SJCRH30 (cell line): ENCODE data around the gene IQCE. TPM values are rescaled to one million over a fixed set of nuclear protein-coding genes. Genes with fewer than 3 reads are reported as not detected.

Experiments used
- DNase-seq, 2 experiments: peaks; one replicate each; pipeline ENCODE4 v3.0.0-alpha.2; 2015 to 2020
- H3K27ac ChIP-seq: fragments of 250-450 bp; sonication (Bioruptor Pico); 2 replicates; pipeline ENCODE4 v1.5.1; 2020; ENCODE audit warnings: mild to moderate bottlenecking, moderate library complexity
- H3K27me3 ChIP-seq: fragments of 250-450 bp; sonication (Bioruptor Pico); 2 replicates; pipeline ENCODE4 v1.5.1; 2020; ENCODE audit warnings: mild to moderate bottlenecking, moderate library complexity
- H3K36me3 ChIP-seq: fragments of 250-450 bp; sonication (Bioruptor Pico); 2 replicates; pipeline ENCODE4 v1.5.1; 2020; ENCODE audit warnings: mild to moderate bottlenecking, moderate library complexity
- H3K4me1 ChIP-seq: fragments of 250-450 bp; sonication (Bioruptor Pico); 2 replicates; pipeline ENCODE4 v1.5.1; 2020; ENCODE audit warnings: mild to moderate bottlenecking, moderate library complexity
- H3K4me3 ChIP-seq: fragments of 250-450 bp; sonication (Bioruptor Pico); 2 replicates; pipeline ENCODE4 v1.5.1; 2020; ENCODE audit warnings: mild to moderate bottlenecking, moderate library complexity
- H3K9me3 ChIP-seq: fragments of 250-450 bp; sonication (Bioruptor Pico); replicated peaks from 2 replicates; pipeline ENCODE4 v1.5.1; 2020; ENCODE audit warnings: mild to moderate bottlenecking, moderate library complexity
- total RNA-seq: library from RNA; depleted of rRNA; stranded (reverse); fragments of >200 nt; shearing (Covaris generic); gene quantifications from 2 replicates; pipeline ENCODE4 v1.2.3, GENCODE V29; 2014

The IQCE gene
- total RNA-seq, 1 experiment from 2014 or later = 5.0 TPM

DNA sequence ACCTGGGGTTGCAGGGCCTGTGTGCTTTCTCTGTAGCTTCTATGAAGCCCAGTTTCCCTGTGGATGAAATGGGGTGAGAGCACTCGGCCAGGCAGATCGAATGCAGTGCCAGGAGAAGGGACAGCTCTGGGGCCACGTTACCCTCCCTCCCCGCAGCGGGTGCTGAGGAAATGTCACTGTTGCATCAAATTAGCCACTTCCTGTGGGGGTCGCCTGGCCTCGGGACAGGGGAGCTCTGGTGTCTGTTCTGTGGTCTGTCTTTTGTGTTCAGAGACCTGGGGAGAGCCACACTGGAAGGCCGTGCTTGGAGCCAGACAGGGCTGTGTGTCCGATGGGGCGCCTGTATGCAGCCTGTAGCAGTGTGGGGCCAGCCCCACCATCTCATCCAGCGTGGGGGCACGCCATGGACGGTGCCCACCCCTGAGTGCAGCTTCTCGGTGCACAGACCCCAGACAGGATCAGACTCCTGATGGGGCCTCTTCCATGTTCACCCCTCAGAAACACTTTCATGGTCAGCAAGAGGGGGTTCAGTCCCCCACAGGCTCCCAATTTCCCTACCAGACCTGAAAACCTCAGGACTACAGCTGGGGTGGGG is 86.6 kb downstream of the IQCE start:
- H3K4me1 ChIP-seq = peaks cover 16% of the 10 kb centered on the region
- no peaks in the 10 kb centered on the region for H3K27me3 ChIP-seq
- no peak overlapping the region for H3K27ac ChIP-seq
- DNase-seq = no peak
- no peaks in the 10 kb centered on the region for H3K9me3 ChIP-seq
- peaks cover 38% of the 10 kb centered on the region for H3K36me3 ChIP-seq
- no peak overlapping the region for H3K4me3 ChIP-seq

DNA sequence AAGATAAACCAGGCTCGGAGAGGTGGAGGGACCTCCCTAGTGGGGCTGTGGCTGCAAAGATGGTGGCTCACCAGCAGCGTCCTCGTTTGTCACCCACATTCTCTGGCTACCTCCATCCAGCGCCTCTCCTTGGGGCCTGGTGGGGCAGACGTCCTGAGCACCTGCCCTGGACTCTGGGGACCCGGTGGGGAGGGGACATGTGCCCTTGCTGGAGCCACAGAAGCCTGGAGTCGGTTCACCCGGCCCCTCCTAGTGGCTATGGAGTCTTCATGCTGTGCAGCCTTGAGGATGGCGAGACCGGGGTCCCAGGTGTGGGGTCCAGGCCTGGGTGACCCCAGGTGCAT is 87.5 kb downstream of the IQCE start:
- no peaks in the 10 kb centered on the region for H3K9me3 ChIP-seq
- peaks cover 38% of the 10 kb centered on the region for H3K36me3 ChIP-seq
- H3K4me1 ChIP-seq = peaks cover 9% of the 10 kb centered on the region; the same call in 1 of the 2 replicates
- no peaks in the 10 kb centered on the region for H3K27me3 ChIP-seq
- no peak for DNase-seq
- H3K27ac ChIP-seq = no peak overlapping the region
- no peak overlapping the region for H3K4me3 ChIP-seq

DNA sequence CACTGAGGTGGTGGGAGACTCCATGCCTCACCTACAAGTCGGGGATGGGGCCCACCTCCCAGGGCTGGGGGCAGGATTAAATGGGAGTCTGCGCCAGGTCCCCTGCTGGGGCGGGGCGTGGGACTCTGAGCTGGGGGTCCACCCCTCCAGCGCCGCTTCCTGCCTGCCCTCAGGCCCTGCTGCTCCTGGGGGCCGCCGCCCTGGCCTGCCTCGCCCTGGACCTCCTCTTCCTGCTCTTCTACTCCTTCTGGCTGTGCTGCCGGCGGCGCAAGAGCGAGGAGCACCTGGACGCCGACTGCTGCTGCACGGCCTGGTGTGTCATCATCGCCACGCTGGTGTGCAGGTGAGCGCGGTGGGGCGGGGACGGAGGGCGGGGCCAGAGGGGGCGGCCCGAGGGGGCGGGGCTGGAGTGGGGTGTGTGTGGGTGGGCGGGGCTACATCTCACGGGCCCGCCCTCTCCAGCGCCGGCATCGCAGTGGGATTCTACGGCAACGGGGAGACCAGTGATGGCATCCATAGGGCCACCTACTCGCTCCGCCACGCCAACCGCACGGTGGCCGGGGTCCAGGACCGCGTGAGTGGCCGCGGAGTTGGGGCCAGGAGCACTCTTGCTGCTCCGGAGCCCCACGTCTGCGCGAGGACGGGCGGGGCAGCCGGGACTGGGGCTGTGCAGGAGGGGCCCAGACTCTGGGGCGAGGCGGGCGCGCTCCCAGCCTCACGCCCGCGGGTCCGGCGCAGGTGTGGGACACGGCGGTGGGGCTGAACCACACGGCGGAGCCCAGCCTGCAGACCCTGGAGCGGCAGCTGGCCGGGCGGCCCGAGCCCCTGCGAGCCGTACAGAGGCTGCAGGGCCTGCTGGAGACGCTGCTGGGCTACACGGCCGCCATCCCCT is 88.1 kb downstream of the IQCE start:
- DNase-seq = no peak
- H3K36me3 ChIP-seq = peaks cover 42% of the 10 kb centered on the region
- H3K27me3 ChIP-seq = no peaks in the 10 kb centered on the region
- peaks cover 7% of the 10 kb centered on the region; the same call in 1 of the 2 replicates for H3K4me1 ChIP-seq
- H3K4me3 ChIP-seq = no peak overlapping the region
- no peak overlapping the region for H3K27ac ChIP-seq
- no peaks in the 10 kb centered on the region for H3K9me3 ChIP-seq

DNA sequence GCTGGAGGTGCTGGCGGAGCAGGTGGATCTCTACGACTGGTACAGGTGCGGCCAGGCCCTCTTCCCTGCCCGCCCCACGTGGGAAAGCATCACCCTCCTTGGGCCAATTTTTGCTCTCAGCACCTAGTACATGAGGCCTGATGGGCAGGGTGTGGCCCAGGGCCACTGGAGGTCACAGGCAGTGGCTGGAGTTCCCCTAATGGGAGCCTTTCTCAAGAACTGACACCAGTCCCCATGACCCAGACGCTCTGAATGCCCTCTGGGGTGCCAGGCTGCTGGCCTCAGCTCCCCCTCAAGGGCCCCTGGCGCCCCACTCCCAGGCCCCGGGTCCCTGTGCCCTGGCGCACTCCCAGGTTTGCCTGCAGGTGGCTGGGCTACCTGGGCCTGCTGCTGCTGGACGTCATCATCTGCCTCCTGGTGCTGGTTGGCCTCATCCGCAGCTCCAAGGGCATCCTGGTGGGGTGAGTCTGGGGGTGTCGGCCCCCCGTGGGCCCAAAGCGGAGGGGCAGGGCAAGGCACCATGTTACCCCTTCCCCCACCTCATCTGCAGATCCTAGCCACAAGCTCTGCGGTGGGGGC is 88.9 kb downstream of the IQCE start:
- H3K36me3 ChIP-seq = peaks cover 47% of the 10 kb centered on the region

DNA sequence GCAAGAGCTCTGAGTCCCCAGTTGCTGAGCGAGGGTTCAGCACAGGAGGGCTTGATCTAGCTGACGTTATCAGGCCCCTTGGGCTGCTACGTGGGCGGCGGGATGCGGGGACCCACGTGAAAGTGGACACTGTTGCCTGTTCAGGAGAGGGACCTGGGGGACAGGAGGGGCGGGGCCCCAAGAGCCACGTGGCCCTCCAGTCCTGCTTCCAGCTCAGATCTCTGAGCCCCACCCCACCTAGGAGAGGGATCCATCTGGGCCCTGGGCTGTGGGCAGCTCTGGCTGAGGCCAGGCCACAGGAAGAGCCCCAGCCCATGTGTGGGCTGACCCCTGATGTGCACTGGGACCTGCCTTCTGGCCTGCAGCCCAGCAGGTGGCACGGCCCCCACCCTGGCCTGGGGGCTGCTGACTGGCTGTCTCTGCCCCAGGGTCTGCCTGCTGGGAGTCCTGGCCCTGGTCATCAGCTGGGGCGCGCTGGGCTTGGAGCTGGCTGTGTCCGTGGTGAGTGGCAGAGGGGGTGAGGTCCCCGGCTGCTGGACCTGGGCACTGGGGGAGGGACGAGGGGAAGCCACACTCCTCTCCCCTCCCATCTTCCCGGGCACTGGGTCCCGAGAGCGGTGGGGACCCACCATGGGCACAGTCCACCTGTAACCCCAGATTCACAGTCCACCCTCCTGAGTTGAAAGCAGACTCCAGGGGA is 90.5 kb downstream of the IQCE start:
- Histone ChIP-seq H3K27me3 (no peaks in the 10 kb centered on the region), H3K27ac (no peak overlapping the region), H3K4me3 (no peak overlapping the region), H3K9me3 (no peaks in the 10 kb centered on the region), H3K4me1 (0 out of 2 replicates have a peak, but pooled peaks cover 5% of the 10 kb centered on the region), H3K36me3 (peaks cover 52% of the 10 kb centered on the region)
- no peak for DNase-seq

More for the DNA sequence above, 88.9 kb downstream of the IQCE start:
- Histone ChIP-seq H3K9me3 (no peaks in the 10 kb centered on the region), H3K4me1 (0 out of 2 replicates have a peak, but pooled peaks cover 5% of the 10 kb centered on the region), H3K27me3 (no peaks in the 10 kb centered on the region), H3K4me3 (no peak overlapping the region), H3K27ac (no peak overlapping the region)
- no peak for DNase-seq

DNA sequence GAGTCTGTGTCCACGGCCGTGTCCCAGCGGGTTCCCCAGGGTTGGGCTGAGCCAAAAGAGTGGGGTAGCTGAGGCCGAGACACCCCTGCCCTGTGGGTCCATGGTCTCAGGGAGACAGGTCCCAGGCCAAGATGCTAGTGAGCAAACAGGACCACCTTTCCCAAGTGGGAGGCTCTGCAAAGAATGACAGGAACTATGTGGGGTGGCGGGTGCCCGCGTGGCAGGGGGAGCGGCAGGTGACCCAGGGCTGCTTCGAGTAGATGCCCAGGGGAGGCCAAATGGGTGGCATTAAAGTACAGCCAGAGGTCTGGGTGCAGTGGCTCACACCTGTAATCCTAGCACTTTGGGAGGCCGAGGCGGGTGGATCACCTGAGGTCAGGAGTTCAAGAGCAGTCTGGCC is 91.2 kb downstream of the IQCE start:
- no peak for DNase-seq
- peaks cover 57% of the 10 kb centered on the region for H3K36me3 ChIP-seq
- H3K4me3 ChIP-seq = no peak overlapping the region
- no peaks in the 10 kb centered on the region for H3K27me3 ChIP-seq
- 0 out of 2 replicates have a peak, but pooled peaks cover 4% of the 10 kb centered on the region for H3K4me1 ChIP-seq
- no peaks in the 10 kb centered on the region for H3K9me3 ChIP-seq
- no peak overlapping the region for H3K27ac ChIP-seq

DNA sequence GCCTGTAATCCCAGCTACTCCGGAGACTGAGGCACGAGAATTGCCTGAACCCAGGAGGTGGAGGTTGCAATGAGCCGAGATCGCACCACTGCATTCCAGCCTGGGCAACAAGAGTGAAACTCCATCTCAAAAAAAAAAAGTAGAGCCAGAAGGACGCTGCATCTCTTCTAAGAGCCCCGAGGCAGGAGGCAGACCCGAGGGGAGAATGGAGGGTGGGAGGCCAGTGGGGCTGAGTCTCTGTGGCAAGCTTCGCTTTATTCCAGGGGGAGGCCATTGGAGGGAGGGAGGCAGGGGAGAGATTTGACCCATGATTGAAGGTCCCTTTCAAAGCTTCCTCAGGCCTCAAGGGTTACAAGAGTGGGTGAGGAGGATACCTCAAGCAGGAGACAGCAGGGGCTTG is 91.7 kb downstream of the IQCE start:
- no peak for DNase-seq
- H3K27me3 ChIP-seq = no peaks in the 10 kb centered on the region
- H3K36me3 ChIP-seq = peaks cover 62% of the 10 kb centered on the region
- no peak overlapping the region for H3K4me3 ChIP-seq
- H3K4me1 ChIP-seq = no peaks in the 10 kb centered on the region
- H3K27ac ChIP-seq = no peak overlapping the region
- no peaks in the 10 kb centered on the region for H3K9me3 ChIP-seq

DNA sequence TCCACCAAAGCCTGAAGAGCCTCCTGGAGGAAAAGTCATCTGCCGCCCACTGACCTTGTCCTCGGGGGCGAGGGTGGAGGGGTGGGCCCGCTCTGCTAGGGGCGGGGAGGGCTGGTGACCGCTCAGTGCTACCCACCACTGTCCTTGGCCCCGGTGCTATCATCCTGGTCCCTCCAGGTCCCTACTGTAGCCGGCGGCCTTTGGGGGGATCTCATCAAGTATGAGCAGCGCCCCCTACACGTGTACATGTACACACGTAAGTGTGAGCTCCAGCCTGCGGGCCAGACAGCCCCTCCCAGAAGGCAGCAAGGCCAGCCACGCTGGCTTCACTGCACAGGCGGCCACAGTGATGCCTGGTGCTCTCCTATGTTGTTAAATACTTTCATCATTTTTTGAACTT is 92.6 kb downstream of the IQCE start:
- Histone ChIP-seq H3K27ac (no peak overlapping the region), H3K9me3 (no peaks in the 10 kb centered on the region), H3K27me3 (no peaks in the 10 kb centered on the region), H3K36me3 (peaks cover 63% of the 10 kb centered on the region), H3K4me1 (no peaks in the 10 kb centered on the region), H3K4me3 (no peak overlapping the region)
- no peak for DNase-seq

DNA sequence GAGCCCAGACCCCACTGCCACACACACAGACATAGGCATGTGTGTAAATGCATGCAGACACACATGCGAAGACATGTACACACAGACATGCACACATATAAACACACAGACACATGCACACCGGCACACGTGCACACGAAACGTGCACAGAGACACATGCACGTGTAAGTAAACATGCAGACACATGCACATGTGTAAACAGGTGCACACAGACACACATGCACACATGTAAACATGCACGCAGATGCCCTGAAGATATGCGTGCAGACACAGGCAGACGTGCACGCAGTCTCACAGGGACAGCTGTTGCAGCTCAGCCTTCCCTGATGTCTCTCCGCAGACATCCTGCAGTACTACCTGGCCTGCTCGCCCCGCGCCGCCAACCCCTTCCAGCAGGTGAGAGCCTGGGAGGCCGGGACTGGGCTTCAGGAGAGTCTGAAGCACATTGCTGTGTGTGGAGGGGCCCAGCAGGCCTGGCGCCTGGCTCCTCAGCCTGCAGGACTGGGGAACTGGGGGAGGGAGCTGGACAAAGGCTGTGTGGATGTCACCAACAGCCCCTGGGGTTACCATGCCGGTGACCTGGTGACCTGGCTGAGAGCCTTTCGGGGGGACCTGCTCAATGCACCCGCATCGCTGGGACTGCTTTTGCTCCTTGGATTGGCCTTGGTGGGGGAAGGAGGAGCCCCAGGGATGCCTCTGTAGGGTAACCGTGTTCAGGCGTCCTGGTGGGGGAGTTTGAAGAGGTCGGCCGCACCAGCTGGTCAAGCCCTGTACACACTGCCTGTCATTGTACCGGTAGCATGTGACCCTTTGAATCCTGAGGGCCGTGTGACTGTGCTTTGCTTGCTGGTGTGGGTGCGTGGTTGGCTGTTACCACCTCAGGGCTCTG is 93.3 kb downstream of the IQCE start:
- Histone ChIP-seq H3K27ac (no peak overlapping the region), H3K4me1 (no peaks in the 10 kb centered on the region), H3K4me3 (no peak overlapping the region), H3K27me3 (no peaks in the 10 kb centered on the region), H3K9me3 (no peaks in the 10 kb centered on the region), H3K36me3 (peaks cover 62% of the 10 kb centered on the region)
- no peak for DNase-seq

DNA sequence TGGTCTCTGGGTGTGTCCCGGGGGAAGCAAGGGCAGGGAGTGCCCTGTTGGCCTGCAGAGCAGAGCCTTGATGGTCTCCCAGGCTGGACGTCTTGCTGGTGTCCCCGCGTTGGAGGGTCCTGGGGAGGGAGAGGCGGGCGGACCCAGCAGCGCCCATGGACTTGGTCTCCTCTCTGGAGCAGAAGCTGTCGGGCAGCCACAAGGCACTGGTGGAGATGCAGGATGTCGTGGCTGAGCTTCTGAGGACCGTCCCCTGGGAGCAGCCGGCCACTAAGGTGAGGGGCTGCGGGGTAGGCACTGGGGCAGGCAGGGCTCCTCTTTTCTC is 93.9 kb downstream of the IQCE start:
- no peaks in the 10 kb centered on the region for H3K27me3 ChIP-seq
- no peak overlapping the region for H3K27ac ChIP-seq
- H3K36me3 ChIP-seq = peaks cover 58% of the 10 kb centered on the region
- no peaks in the 10 kb centered on the region for H3K4me1 ChIP-seq
- no peak for DNase-seq
- H3K4me3 ChIP-seq = no peak overlapping the region
- H3K9me3 ChIP-seq = no peaks in the 10 kb centered on the region

DNA sequence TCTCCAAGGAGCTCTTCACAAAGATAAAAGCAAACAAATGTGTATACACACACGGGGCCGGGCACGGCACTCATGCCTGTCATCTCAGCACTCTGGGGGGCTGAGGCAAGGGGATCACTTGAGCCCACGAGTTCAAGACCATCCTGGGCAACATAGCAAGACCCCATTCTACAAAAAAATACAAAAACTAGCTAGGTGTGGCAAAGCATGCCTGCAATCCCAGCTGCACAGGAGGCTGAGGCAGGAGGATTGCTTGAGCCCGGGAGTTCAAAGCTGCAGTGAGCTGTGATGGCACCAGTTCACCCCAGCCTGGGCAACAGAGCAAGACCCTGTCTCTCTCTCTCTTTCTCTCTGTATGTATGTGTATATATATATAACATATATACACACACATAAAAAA is 95.3 kb downstream of the IQCE start:
- Histone ChIP-seq H3K27ac (no peak overlapping the region), H3K4me1 (no peaks in the 10 kb centered on the region), H3K4me3 (no peak overlapping the region), H3K9me3 (no peaks in the 10 kb centered on the region), H3K36me3 (peaks cover 51% of the 10 kb centered on the region), H3K27me3 (no peaks in the 10 kb centered on the region)
- DNase-seq = no peak

DNA sequence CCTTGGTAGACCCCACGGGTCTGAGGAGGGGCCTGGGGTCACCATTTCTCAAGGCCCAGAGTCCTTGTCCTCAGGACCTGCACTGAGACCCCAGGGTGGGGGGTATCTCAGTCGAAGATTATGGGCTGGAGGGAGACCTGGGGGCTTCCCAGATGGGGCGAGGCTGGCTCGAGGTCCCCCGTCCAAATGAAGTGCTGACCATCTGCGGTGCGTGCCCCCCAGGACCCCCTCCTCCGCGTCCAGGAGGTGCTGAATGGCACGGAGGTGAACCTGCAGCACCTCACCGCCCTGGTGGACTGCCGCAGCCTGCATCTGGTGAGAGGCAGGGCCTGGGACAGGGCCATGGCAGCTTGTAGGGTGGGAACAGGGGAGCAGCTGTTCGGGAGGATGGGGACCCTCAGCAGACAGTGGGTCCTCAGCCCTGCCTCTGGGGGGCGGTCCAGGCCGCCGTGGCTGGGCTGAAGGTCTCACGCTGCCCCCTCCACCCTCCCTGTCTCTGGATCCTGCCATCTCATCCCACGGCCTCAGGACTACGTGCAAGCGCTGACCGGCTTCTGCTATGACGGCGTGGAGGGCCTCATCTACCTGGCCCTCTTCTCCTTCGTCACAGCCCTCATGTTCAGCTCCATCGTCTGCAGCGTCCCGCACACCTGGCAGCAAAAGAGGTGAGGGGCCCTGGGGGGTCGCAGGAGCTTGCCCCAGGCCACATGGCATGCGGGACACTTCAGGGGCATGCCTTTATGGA is 97.3 kb downstream of the IQCE start:
- H3K4me3 ChIP-seq = no peak overlapping the region
- no peaks in the 10 kb centered on the region for H3K9me3 ChIP-seq
- no peak for DNase-seq
- H3K27me3 ChIP-seq = no peaks in the 10 kb centered on the region
- H3K36me3 ChIP-seq = peaks cover 44% of the 10 kb centered on the region
- no peak overlapping the region for H3K27ac ChIP-seq
- H3K4me1 ChIP-seq = no peaks in the 10 kb centered on the region

DNA sequence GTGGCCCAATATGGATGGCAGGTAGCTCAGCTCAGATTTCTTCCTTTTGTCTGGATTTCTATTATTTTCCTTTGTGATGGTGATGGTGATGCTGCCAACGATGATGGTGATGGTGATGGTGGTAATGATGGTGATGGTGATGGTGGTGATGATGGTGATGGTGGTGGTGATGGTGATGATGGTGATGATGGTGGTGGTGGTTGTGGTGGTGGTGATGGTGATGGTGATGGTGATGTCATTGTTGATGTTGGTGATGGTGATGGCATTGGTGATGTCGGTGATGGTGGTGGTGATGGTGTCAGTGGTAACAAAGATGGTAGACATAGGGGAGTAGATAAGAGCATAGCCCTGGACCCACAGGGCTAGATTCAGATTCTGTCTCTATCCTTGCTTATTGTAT is 98.4 kb downstream of the IQCE start:
- DNase-seq = no peak
- H3K27ac ChIP-seq = no peak overlapping the region
- H3K9me3 ChIP-seq = no peaks in the 10 kb centered on the region
- H3K27me3 ChIP-seq = no peaks in the 10 kb centered on the region
- H3K4me1 ChIP-seq = no peaks in the 10 kb centered on the region
- no peak overlapping the region for H3K4me3 ChIP-seq
- H3K36me3 ChIP-seq = peaks cover 38% of the 10 kb centered on the region
